ENCODE results near the gene CLK3. TPM values are rescaled to one million over a fixed set of nuclear protein-coding genes. Genes with fewer than 3 reads are reported as not detected.
"Not testable (repeated sequence)": the region's sequence is repeated elsewhere in the genome, so short reads cannot be mapped to it uniquely, and the experiment has no call there.

The CLK3 gene
- total and polyA plus RNA-seq, 10 of the 15 experiments (the other 5 are each of a cell fraction or from before 2014, with no cell fraction given) = 3.3 to 169 (median 66.2) TPM

GRCh38 chr15:74595271-74595670 is 20.4 kb upstream of the CLK3 start:
- TF ChIP-seq GABPA (IDR thresholded peaks at IDR 0.05; ENCODE audit: low read depth) (no peak), NFXL1 (IDR thresholded peaks at IDR 0.05; ENCODE audit: borderline replicate concordance) (no peak), ZNF274 (IDR thresholded peaks at IDR 0.05; ENCODE audit: insufficient read depth, insufficient read length) (no peak)
- TF ChIP-seq, protein P1, sequence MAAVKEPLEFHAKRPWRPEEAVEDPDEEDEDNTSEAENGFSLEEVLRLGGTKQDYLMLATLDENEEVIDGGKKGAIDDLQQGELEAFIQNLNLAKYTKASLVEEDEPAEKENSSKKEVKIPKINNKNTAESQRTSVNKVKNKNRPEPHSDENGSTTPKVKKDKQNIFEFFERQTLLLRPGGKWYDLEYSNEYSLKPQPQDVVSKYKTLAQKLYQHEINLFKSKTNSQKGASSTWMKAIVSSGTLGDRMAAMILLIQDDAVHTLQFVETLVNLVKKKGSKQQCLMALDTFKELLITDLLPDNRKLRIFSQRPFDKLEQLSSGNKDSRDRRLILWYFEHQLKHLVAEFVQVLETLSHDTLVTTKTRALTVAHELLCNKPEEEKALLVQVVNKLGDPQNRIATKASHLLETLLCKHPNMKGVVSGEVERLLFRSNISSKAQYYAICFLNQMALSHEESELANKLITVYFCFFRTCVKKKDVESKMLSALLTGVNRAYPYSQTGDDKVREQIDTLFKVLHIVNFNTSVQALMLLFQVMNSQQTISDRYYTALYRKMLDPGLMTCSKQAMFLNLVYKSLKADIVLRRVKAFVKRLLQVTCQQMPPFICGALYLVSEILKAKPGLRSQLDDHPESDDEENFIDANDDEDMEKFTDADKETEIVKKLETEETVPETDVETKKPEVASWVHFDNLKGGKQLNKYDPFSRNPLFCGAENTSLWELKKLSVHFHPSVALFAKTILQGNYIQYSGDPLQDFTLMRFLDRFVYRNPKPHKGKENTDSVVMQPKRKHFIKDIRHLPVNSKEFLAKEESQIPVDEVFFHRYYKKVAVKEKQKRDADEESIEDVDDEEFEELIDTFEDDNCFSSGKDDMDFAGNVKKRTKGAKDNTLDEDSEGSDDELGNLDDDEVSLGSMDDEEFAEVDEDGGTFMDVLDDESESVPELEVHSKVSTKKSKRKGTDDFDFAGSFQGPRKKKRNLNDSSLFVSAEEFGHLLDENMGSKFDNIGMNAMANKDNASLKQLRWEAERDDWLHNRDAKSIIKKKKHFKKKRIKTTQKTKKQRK (IDR thresholded peaks at IDR 0.05; ENCODE audit: low read depth, low read length) = no peak
- TF ChIP-seq, protein P2, sequence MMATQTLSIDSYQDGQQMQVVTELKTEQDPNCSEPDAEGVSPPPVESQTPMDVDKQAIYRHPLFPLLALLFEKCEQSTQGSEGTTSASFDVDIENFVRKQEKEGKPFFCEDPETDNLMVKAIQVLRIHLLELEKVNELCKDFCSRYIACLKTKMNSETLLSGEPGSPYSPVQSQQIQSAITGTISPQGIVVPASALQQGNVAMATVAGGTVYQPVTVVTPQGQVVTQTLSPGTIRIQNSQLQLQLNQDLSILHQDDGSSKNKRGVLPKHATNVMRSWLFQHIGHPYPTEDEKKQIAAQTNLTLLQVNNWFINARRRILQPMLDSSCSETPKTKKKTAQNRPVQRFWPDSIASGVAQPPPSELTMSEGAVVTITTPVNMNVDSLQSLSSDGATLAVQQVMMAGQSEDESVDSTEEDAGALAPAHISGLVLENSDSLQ (IDR thresholded peaks at IDR 0.05) = no peak
- 80% methylated on average over 5 of the region's 5 CpGs for WGBS (ENCODE audit: insufficient coverage, insufficient replicate concordance, low lambda C conversion rate, missing lambda C conversion rate)
- H3K36me3 ChIP-seq (ENCODE audit: control insufficient read depth in 2 of 2, insufficient read depth in 2 of 2, low read length in 1 of 2) = peaks cover 33 to 35% of the 10 kb centered on the region in 2 experiments
- no TSS peak for BruUV-seq (replicated peaks)
- H3K4me2 ChIP-seq (ENCODE audit: control insufficient read depth, insufficient read depth) = no peak overlapping the region
- ChIA-PET SMC1A (ENCODE audit: uncharacterized antibody, unreplicated experiment) (no interaction called here), CTCF (no interaction called here), RAD21 (ENCODE audit: unreplicated experiment) (no interaction called here), POLR2A (no interaction called here)
- H4K20me1 ChIP-seq (ENCODE audit: control insufficient read depth, insufficient read depth) = no peaks in the 10 kb centered on the region
- no peak for FAIRE-seq
- H3K4me1 ChIP-seq (ENCODE audit: control insufficient read depth, insufficient read depth, low read length) = peaks cover 12% of the 10 kb centered on the region; the same call in 1 of the 2 replicates
- intact Hi-C loops (cut with micrococcal nuclease; ENCODE audit: unreplicated experiment) = no loop called here
- peaks cover 3% of the 10 kb centered on the region for H3K79me2 ChIP-seq (ENCODE audit: control insufficient read depth, insufficient read depth, low read length)
- no peak overlapping the region for H3K4me3 ChIP-seq
- no peak overlapping the region for H3K9ac ChIP-seq (ENCODE audit: control insufficient read depth, insufficient read depth, low read length)
- no peak for DNase-seq (ENCODE audit: low read depth, low spot score)
- H3K27ac ChIP-seq (ENCODE audit: control insufficient read depth, insufficient read depth) = no peak overlapping the region
- in situ Hi-C loops (cut with MboI) = no loop called here
- ATAC-seq = no peak
- H2AFZ ChIP-seq (ENCODE audit: control insufficient read depth, low read depth, low read length) = no peak overlapping the region
- H3K27me3 ChIP-seq (replicated peaks in 1 of 2; ENCODE audit: control insufficient read depth in 2 of 2, insufficient read depth in 2 of 2, low read length in 1 of 2) = no peaks in the 10 kb centered on the region
- no peaks in the 10 kb centered on the region for H3K9me3 ChIP-seq (replicated peaks; ENCODE audit: control insufficient read depth, insufficient read depth, low read length)

DNA sequence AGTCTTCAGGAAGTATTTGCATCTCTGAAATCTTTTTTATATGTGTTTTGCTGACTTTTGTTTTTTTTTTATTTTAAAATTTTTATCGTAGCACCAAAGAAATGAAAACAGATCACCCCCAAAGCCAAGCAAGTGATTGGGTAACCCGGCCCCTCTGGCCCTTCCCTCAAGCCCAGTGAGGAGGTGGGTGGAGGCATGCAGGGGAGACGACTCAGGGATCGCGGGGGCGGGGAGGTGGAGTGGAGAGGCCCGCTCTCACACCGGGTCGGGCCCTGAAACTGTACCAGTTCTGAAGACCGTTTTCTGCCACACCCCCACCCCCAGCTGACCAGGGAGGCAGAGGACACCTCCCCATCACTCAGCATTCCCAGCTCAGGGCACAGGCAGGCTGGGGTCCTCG is 18.9 kb upstream of the CLK3 start:
- H3K4me3 ChIP-seq; CTCF ChIA-PET; H3K27ac ChIP-seq (ENCODE audit: control insufficient read depth, insufficient read depth); POLR2A ChIA-PET; intact Hi-C loops (cut with micrococcal nuclease; ENCODE audit: unreplicated experiment); H3K9me3 ChIP-seq (replicated peaks; ENCODE audit: control insufficient read depth, insufficient read depth, low read length); in situ Hi-C loops (cut with MboI); H4K20me1 ChIP-seq (ENCODE audit: control insufficient read depth, insufficient read depth); BruUV-seq (replicated peaks); H3K9ac ChIP-seq (ENCODE audit: control insufficient read depth, insufficient read depth, low read length); H3K27me3 ChIP-seq (replicated peaks in 1 of 2; ENCODE audit: control insufficient read depth in 2 of 2, insufficient read depth in 2 of 2, low read length in 1 of 2); DNase-seq (ENCODE audit: low read depth, low spot score); ATAC-seq; H3K79me2 ChIP-seq (ENCODE audit: control insufficient read depth, insufficient read depth, low read length); FAIRE-seq; H3K4me2 ChIP-seq (ENCODE audit: control insufficient read depth, insufficient read depth); H2AFZ ChIP-seq (ENCODE audit: control insufficient read depth, low read depth, low read length); RAD21 ChIA-PET (ENCODE audit: unreplicated experiment); SMC1A ChIA-PET (ENCODE audit: uncharacterized antibody, unreplicated experiment): not testable (repeated sequence)
- 83% methylated on average over 10 of the region's 11 CpGs for WGBS (ENCODE audit: insufficient coverage, insufficient replicate concordance, low lambda C conversion rate, missing lambda C conversion rate)
- H3K36me3 ChIP-seq (ENCODE audit: control insufficient read depth in 2 of 2, insufficient read depth in 2 of 2, low read length in 1 of 2) = peaks cover 27 to 30% of the 10 kb centered on the region in 2 experiments
- peaks cover 12% of the 10 kb centered on the region; the same call in 1 of the 2 replicates for H3K4me1 ChIP-seq (ENCODE audit: control insufficient read depth, insufficient read depth, low read length)
